ENCODE results near the gene SLC6A13. TPM values are rescaled to one million over a fixed set of nuclear protein-coding genes. Genes with fewer than 3 reads are reported as not detected.

SLC6A13 gene
- total and polyA plus RNA-seq, 2 donors (not counting 1 experiment from before 2014, with no cell fraction given): 0.22 to 0.54 TPM

GRCh38 chr12:257521-258321, 4.9 kb downstream of the SLC6A13 start:
- Histone ChIP-seq H4K20me1 (ENCODE audit: control insufficient read depth, insufficient read depth, low read length, poor library complexity, severe bottlenecking) (no peaks in the 10 kb centered on the region), H3K27me3 (replicated peaks in 1 of 4; ENCODE audit: control extremely low read depth in 1 of 4, control insufficient read depth in 3 of 4, insufficient read depth in 4 of 4, low read length in 3 of 4) (peaks cover 0 to 17% (median 4%) of the 10 kb centered on the region in 4 experiments), H3K27ac (ENCODE audit: low read length in 2 of 2) (no peak overlapping the region), H3K9me3 (ENCODE audit: control extremely low read depth in 1 of 3, control insufficient read depth in 2 of 3, insufficient read depth in 1 of 3, low read length in 2 of 3) (no peaks in the 10 kb centered on the region), H3K79me2 (ENCODE audit: control insufficient read depth, insufficient read depth, low read length) (no peaks in the 10 kb centered on the region), H2AFZ (ENCODE audit: insufficient read depth, low read depth, low read length, poor library complexity, severe bottlenecking) (no peak overlapping the region), H3K4me2 (replicated peaks; ENCODE audit: low read depth, low read length, poor library complexity, severe bottlenecking) (no peak overlapping the region), H3K36me3 (replicated peaks in 1 of 2; ENCODE audit: control extremely low read depth in 1 of 2, control insufficient read depth in 1 of 2, extremely low read depth in 1 of 2, insufficient read depth in 2 of 2, low read length in 1 of 2) (no peaks in the 10 kb centered on the region), H3K9ac (ENCODE audit: low read length) (no peak overlapping the region), H3K4me3 (ENCODE audit: control extremely low read depth in 1 of 5, extremely low read depth in 1 of 5, insufficient read depth in 1 of 5, low read depth in 2 of 5, low read length in 4 of 5) (no peak overlapping the region), H3K4me1 (ENCODE audit: control insufficient read depth in 2 of 2, insufficient read depth in 2 of 2, low read length in 2 of 2) (no peaks in the 10 kb centered on the region)
- no peaks in the 10 kb centered on the region for H3K4me1 Mint-ChIP-seq
- H3K9me3 Mint-ChIP-seq (ENCODE audit: insufficient read depth): no peaks in the 10 kb centered on the region
- no peak for TF ChIP-seq CTCF (IDR thresholded peaks at IDR 0.05)
- TF ChIP-seq EZH2 (IDR thresholded peaks at IDR 0.05; ENCODE audit: borderline replicate concordance, insufficient read depth, low read depth, low read length, poor library complexity, severe bottlenecking): no peak
- WGBS (ENCODE audit: insufficient coverage): 88% methylated on average over 11 of the region's 14 CpGs
- DNase-seq (no peak), ATAC-seq (ENCODE audit: low read depth) (no peak)
- intact Hi-C loops (cut with micrococcal nuclease): no loop called here
- H3K4me3 Mint-ChIP-seq: no peak overlapping the region
- no peak overlapping the region for H3K27ac Mint-ChIP-seq
- ChIA-PET CTCF (no interaction called here), POLR2A (no interaction called here)
- peaks cover 57% of the 10 kb centered on the region for H3K27me3 Mint-ChIP-seq

GRCh38 chr12:256958-257357, 5.7 kb downstream of the SLC6A13 start:
- ChIA-PET POLR2A (no interaction called here), CTCF (no interaction called here)
- no peak overlapping the region for H3K4me2 ChIP-seq (replicated peaks; ENCODE audit: low read depth, low read length, poor library complexity, severe bottlenecking)
- H3K9me3 ChIP-seq (ENCODE audit: control extremely low read depth in 1 of 3, control insufficient read depth in 2 of 3, insufficient read depth in 1 of 3, low read length in 2 of 3): no peaks in the 10 kb centered on the region
- WGBS (ENCODE audit: insufficient coverage): 100% methylated on average over 1 of the region's 3 CpGs
- intact Hi-C loops (cut with micrococcal nuclease): no loop called here
- ATAC-seq (ENCODE audit: low read depth) (no peak), DNase-seq (no peak)
- no peak overlapping the region for H2AFZ ChIP-seq (ENCODE audit: insufficient read depth, low read depth, low read length, poor library complexity, severe bottlenecking)
- no peaks in the 10 kb centered on the region for H3K79me2 ChIP-seq (ENCODE audit: control insufficient read depth, insufficient read depth, low read length)
- H3K4me1 ChIP-seq (ENCODE audit: control insufficient read depth in 2 of 2, insufficient read depth in 2 of 2, low read length in 2 of 2): no peaks in the 10 kb centered on the region
- no peak overlapping the region for H3K4me3 ChIP-seq (ENCODE audit: control extremely low read depth in 1 of 5, extremely low read depth in 1 of 5, insufficient read depth in 1 of 5, low read depth in 2 of 5, low read length in 4 of 5)
- Mint-ChIP-seq H3K4me3 (no peak overlapping the region), H3K9me3 (ENCODE audit: insufficient read depth) (no peaks in the 10 kb centered on the region), H3K4me1 (no peaks in the 10 kb centered on the region), H3K27ac (no peak overlapping the region), H3K27me3 (peaks cover 54% of the 10 kb centered on the region)
- H3K9ac ChIP-seq (ENCODE audit: low read length): no peak overlapping the region
- H4K20me1 ChIP-seq (ENCODE audit: control insufficient read depth, insufficient read depth, low read length, poor library complexity, severe bottlenecking): no peaks in the 10 kb centered on the region
- no peaks in the 10 kb centered on the region for H3K36me3 ChIP-seq (replicated peaks in 1 of 2; ENCODE audit: control extremely low read depth in 1 of 2, control insufficient read depth in 1 of 2, extremely low read depth in 1 of 2, insufficient read depth in 2 of 2, low read length in 1 of 2)
- peaks cover 0 to 15% (median 4%) of the 10 kb centered on the region in 4 experiments for H3K27me3 ChIP-seq (replicated peaks in 1 of 4; ENCODE audit: control extremely low read depth in 1 of 4, control insufficient read depth in 3 of 4, insufficient read depth in 4 of 4, low read length in 3 of 4)
- TF ChIP-seq CTCF (IDR thresholded peaks at IDR 0.05) (no peak), EZH2 (IDR thresholded peaks at IDR 0.05; ENCODE audit: borderline replicate concordance, insufficient read depth, low read depth, low read length, poor library complexity, severe bottlenecking) (no peak)
- no peak overlapping the region for H3K27ac ChIP-seq (ENCODE audit: low read length in 2 of 2)

Data from B cell (primary cell).